NCI-H2227 (cell line): ENCODE measurements around the gene DLG3.
"Not testable (repeated sequence)": the region's sequence is repeated elsewhere in the genome, so short reads cannot be mapped to it uniquely, and the experiment has no call there.

Experiments used
- DNase-seq: peaks from one replicate; lab custom pipeline; 2025; ENCODE audit not compliant: unreplicated experiment; lab: John Stamatoyannopoulos, UW

The DLG3 gene

GRCh38 chrX:70509078-70509477 is 64.4 kb downstream of the DLG3 start:
- DNase-seq = no peak

GRCh38 chrX:70515270-70515669 is 70.6 kb downstream of the DLG3 start:
- DNase-seq = not testable (repeated sequence)

GRCh38 chrX:70515692-70516091 is 71.1 kb downstream of the DLG3 start:
- not testable (repeated sequence) for DNase-seq

- DNase-seq = no peak
Measured at GRCh38 chrX:70525733-70526132, 81.1 kb downstream of the DLG3 start.

- DNase-seq = no peak
Measured at GRCh38 chrX:70527053-70527452, 82.4 kb downstream of the DLG3 start.

DNA sequence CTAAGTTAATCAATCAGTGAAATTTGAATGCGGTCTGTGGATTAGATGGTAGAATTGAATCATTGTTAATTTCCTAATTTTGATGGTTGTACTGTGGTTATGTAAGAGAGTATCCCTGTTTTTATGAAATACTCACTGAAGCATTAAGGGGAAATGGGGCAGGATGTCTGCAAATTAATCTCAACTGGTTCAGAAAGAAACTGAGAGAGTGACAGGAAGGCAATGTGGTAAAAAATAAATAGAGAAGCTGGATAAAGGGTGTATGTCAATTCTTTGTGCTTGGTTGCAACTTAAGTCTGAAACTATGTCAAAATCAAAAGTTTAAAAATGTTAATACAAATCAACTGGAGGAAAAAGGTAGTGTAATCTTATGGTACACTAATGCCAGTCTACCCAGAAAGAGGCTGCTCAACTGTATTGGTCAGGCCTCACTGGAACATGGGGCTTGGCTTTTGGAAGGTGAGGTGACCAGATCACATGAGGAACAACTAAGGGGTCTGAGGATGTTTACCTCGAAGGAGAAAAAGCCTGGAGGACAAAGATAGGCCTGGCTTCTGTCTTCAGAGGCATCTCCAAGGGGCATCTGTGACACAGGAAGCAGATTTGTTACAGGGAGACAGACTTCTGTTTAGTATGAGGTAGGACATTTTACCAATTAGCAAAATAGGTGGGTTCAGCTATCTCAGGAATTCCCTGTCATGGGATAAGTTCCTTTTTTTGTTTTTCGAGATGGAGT is 83.1 kb downstream of the DLG3 start:
- DNase-seq = no peak

DNA sequence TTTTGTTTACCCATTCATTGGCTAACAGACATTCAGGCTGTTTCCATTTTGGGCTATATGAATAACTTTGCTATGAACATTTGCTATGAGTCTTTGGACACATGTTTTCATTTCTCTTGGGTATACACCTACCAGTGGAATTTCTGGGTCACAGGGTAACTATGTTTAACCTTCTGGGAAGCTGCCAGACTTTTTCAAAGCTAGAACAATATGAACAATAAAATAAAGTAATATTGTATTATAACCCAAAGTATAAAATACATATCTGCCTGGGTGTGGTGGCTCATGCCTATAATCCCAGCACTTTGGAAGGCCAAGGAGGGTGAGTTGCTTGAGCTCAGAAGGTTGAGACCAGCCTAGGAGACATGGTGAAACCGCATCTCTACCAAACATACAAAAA is 90.6 kb downstream of the DLG3 start:
- no peak for DNase-seq

- no peak for DNase-seq
Measured at GRCh38 chrX:70549429-70549828, 104.8 kb downstream of the DLG3 start.

- no peak for DNase-seq
Measured at GRCh38 chrX:70552130-70552704, 107.6 kb downstream of the DLG3 start.

- DNase-seq = no peak
Measured at GRCh38 chrX:70553516-70553915, 108.9 kb downstream of the DLG3 start.

GRCh38 chrX:70554081-70554480 is 109.4 kb downstream of the DLG3 start:
- DNase-seq = no peak

DNA sequence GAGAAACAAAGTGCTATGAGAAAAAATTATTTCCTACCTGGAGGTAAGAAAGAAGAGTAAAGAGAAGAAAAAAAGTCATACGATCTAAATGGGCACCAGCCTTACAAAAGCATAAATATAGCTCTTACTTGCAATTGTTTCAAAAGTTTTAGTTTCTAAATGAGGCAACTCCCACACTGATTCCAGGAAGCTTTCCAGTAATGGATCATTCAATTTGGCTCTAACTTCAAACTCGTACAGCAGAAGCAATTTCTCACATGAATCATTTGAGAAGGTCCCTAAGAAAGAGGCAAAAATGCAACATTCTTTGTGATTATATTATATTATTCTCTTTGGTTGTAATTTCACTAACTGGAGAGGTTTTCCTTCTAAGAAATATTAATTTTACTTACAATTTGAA is 109.9 kb downstream of the DLG3 start:
- DNase-seq = no peak

DNA sequence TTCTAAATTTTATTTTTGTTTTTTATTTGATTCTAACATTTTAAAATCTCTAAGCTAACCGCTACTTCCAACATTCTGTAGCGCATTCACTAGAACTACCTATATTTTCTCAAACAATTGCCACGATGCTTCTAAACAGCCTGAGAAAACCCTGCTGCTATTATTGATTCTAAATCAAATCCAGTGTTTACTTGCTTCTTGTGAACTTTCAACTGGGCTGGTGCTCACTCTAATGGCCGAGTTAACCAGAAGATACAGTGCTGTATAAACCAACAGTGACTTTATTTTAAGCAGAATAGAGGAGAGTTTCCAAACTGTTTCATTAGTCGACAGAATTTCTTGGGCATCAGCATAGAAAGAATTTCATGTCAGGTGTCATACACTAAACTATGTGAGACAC is 110.3 kb downstream of the DLG3 start:
- DNase-seq = no peak
